C4-2B (cell line): ENCODE results near the gene SPATA31D3.
"Not testable (repeated sequence)": the region's sequence is repeated elsewhere in the genome, so short reads cannot be mapped to it uniquely, and the experiment has no call there.

Experiments
- H3K27ac ChIP-seq: fragments of 450-650 bp; 2 replicates; pipeline ENCODE4 v1.5.1; 2017
- CTCF ChIP-seq: fragments of 450-650 bp; conservative IDR thresholded peaks from 2 replicates; pipeline ENCODE4 v1.5.1; 2017; ENCODE audit warnings: mild to moderate bottlenecking
- ZFX ChIP-seq: fragments of 450-650 bp; IDR thresholded peaks from 2 replicates; pipeline ENCODE4 v1.6.1; 2017

The SPATA31D3 gene

GRCh38 chr9:81943393-81943792 is at the start of gene SPATA31D3:
Gene SPATA31D3 (plus strand): TSS chr9:81943500. CDS start chr9:81943586, 86 bp downstream.
- H3K27ac ChIP-seq: not testable (repeated sequence)

GRCh38 chr9:81893929-81894328 is 49.4 kb upstream of the SPATA31D3 start:
- TF ChIP-seq CTCF (no peak), ZFX (no peak)
- no peak overlapping the region for H3K27ac ChIP-seq

- no peak overlapping the region for H3K27ac ChIP-seq
- TF ChIP-seq ZFX (no peak), CTCF (no peak)
These were observed 48.4 kb upstream of the SPATA31D3 start for GRCh38 chr9:81894891-81895290.

GRCh38 chr9:81896070-81896469 is 47.2 kb upstream of the SPATA31D3 start:
- H3K27ac ChIP-seq: no peak overlapping the region
- TF ChIP-seq CTCF (no peak), ZFX (no peak)

- no peak overlapping the region for H3K27ac ChIP-seq
- TF ChIP-seq ZFX (no peak), CTCF (no peak)
These were observed 44.4 kb upstream of the SPATA31D3 start for GRCh38 chr9:81898851-81899250.

- H3K27ac ChIP-seq: no peak overlapping the region
- TF ChIP-seq CTCF (no peak), ZFX (no peak)
These were observed 41.1 kb upstream of the SPATA31D3 start for GRCh38 chr9:81902196-81902595.

- no peak overlapping the region for H3K27ac ChIP-seq
- TF ChIP-seq CTCF (no peak), ZFX (no peak)
These were observed 40.7 kb upstream of the SPATA31D3 start for GRCh38 chr9:81902626-81903025.

- no peak overlapping the region for H3K27ac ChIP-seq
- TF ChIP-seq CTCF: no peak
- TF ChIP-seq ZFX: no peak
These were observed 36.6 kb upstream of the SPATA31D3 start for GRCh38 chr9:81906671-81907070.
